WERI-Rb-1 (cell line): ENCODE data around the gene FNDC5.

ENCODE experiments used
- DNase-seq: peaks from one replicate; pipeline ENCODE4 v3.0.0-alpha.2; 2020
- H3K27ac ChIP-seq: fragments of 250-450 bp; sonication (Bioruptor Pico); 2 replicates; pipeline ENCODE4 v1.5.1; 2020; ENCODE audit warnings: mild to moderate bottlenecking, moderate library complexity
- H3K27me3 ChIP-seq: fragments of 250-450 bp; sonication (Bioruptor Pico); 2 replicates; pipeline ENCODE4 v1.5.1; 2021; ENCODE audit warnings: mild to moderate bottlenecking, low read depth, moderate library complexity; ENCODE audit not compliant: insufficient read depth, severe bottlenecking
- H3K36me3 ChIP-seq: fragments of 250-450 bp; sonication (Bioruptor Pico); 2 replicates; pipeline ENCODE4 v1.5.1; 2020; ENCODE audit warnings: mild to moderate bottlenecking, moderate library complexity
- H3K4me3 ChIP-seq: 2 replicates; pipeline ENCODE4 v1.5.1; 2011; ENCODE audit warnings: low read depth, mild to moderate bottlenecking, control low read depth, low read length
- H3K9me3 ChIP-seq: fragments of 250-450 bp; sonication (Bioruptor Pico); 2 replicates; pipeline ENCODE4 v1.5.1; 2021; ENCODE audit warnings: mild to moderate bottlenecking, moderate library complexity; ENCODE audit not compliant: severe bottlenecking
- CTCF ChIP-seq: IDR thresholded peaks from 2 replicates; pipeline ENCODE4 v1.5.1; 2011; ENCODE audit warnings: low read depth, mild to moderate bottlenecking, control low read depth, inconsistent platforms, low read length

The FNDC5 gene

GRCh38 chr1:32887623-32888022 lies 16.9 kb upstream of the FNDC5 start:
- Histone ChIP-seq H3K9me3 (no peaks in the 10 kb centered on the region), H3K36me3 (peaks cover 32% of the 10 kb centered on the region), H3K27me3 (no peaks in the 10 kb centered on the region), H3K4me3 (peak overlapping the region; percentile 67), H3K27ac (no peak overlapping the region)
- no peak for DNase-seq
- no peak for TF ChIP-seq CTCF

GRCh38 chr1:32886828-32887414 lies 16.2 kb upstream of the FNDC5 start:
- DNase-seq, result peak; percentile 40
- Histone ChIP-seq H3K27ac (peak overlapping the region; percentile 100), H3K27me3 (no peaks in the 10 kb centered on the region), H3K4me3 (peak overlapping the region; percentile 67), H3K9me3 (no peaks in the 10 kb centered on the region), H3K36me3 (peaks cover 32% of the 10 kb centered on the region)
- TF ChIP-seq CTCF, result no peak

- Histone ChIP-seq H3K4me3 (peak within 1 kb of the TSS; percentile 67), H3K36me3 (peaks cover 32% of the 10 kb centered on the region), H3K9me3 (no peaks in the 10 kb centered on the region), H3K27me3 (no peaks in the 10 kb centered on the region), H3K27ac (peak within 1 kb of the TSS; percentile 100)
- TF ChIP-seq CTCF, result peak; percentile 75
- DNase-seq, result peak; percentile 81
Observed at GRCh38 chr1:32886004-32886827, 15.5 kb upstream of the FNDC5 start, which contains the start of gene HPCA. Gene HPCA (plus strand): TSS chr1:32886491. CDS start chr1:32888899, 2,408 bp downstream.

- Histone ChIP-seq H3K27me3 (no peaks in the 10 kb centered on the region), H3K36me3 (peaks cover 32% of the 10 kb centered on the region), H3K9me3 (no peaks in the 10 kb centered on the region), H3K4me3 (peak overlapping the region; percentile 67), H3K27ac (peak overlapping the region; percentile 100)
- TF ChIP-seq CTCF, result no peak
- DNase-seq, result peak; percentile 65
Observed at GRCh38 chr1:32885676-32886003, 14.9 kb upstream of the FNDC5 start.

- peak; percentile 96 for DNase-seq
- H3K4me3 ChIP-seq, result peak overlapping the region; percentile 67
- H3K36me3 ChIP-seq, result peaks cover 28% of the 10 kb centered on the region
- no peaks in the 10 kb centered on the region for H3K27me3 ChIP-seq
- H3K9me3 ChIP-seq, result no peaks in the 10 kb centered on the region
- TF ChIP-seq CTCF, result no peak
- H3K27ac ChIP-seq, result peak overlapping the region; percentile 100
Observed at GRCh38 chr1:32884726-32885125, 14.0 kb upstream of the FNDC5 start.
